Measurements from ENCODE around the gene ZNHIT3. TPM values are rescaled to one million over a fixed set of nuclear protein-coding genes. Genes with fewer than 3 reads are reported as not detected.
"Not testable (repeated sequence)": the region's sequence is repeated elsewhere in the genome, so short reads cannot be mapped to it uniquely, and the experiment has no call there.

The ZNHIT3 gene
- total RNA-seq, 1 experiment from 2014 or later, result 72.1 TPM

- Histone ChIP-seq H4K20me1 (ENCODE audit: insufficient read depth, low read depth, low read length) (no peaks in the 10 kb centered on the region; the same call in 1 of the 2 replicates), H3K79me2 (ENCODE audit: low read length) (no peaks in the 10 kb centered on the region), H3K4me1 (ENCODE audit: low read length) (peaks cover 30% of the 10 kb centered on the region), H2AFZ (ENCODE audit: low read length) (no peak overlapping the region), H3K27ac (ENCODE audit: low read length) (no peak overlapping the region), H3K9me3 (ENCODE audit: low read length) (no peaks in the 10 kb centered on the region), H3K36me3 (ENCODE audit: insufficient read depth, low read length) (no peaks in the 10 kb centered on the region), H3K4me3 (ENCODE audit: low read length) (no peak overlapping the region), H3K4me2 (ENCODE audit: low read depth, low read length, poor library complexity, severe bottlenecking) (no peak overlapping the region), H3K9me2 (replicated peaks; ENCODE audit: insufficient read depth, low read length) (no peaks in the 10 kb centered on the region), H3K9ac (ENCODE audit: low read length) (no peak overlapping the region), H3K27me3 (ENCODE audit: low read length) (no peaks in the 10 kb centered on the region)
- DNase-seq, result no peak
Observed at GRCh38 chr17:36474571-36474970, 11.9 kb upstream of the ZNHIT3 start.

DNA sequence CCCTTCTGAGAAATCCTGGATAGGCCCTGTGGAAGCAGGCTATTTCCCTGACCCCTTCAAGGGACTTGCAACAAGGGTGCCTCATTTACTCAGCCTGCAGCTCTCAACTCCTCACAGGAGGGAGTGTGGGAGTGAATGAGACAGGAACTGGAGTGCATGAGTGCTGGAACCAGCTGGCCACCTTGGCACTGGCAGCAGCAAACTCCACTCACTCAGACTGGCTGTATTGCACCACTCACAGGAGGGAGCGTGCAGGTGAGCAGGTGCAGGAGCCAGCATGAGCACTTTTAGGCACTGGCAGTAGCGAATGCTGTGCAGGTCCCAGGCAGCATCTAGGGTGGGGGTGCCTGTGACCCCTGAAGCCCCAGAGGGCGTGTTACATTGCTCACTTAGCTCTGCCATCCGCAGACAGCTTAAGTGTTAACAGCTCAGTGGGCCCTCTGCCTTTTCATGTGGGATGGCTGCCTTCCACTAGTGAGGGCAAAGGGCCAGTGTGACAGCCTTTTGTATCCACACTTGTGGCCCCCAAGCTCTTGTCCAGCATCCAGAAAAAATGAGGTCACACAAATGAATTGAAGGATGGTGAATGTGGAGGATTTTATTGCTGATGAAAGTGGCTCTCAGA is 11.0 kb upstream of the ZNHIT3 start:
- Histone ChIP-seq H3K36me3 (ENCODE audit: insufficient read depth, low read length) (no peaks in the 10 kb centered on the region), H3K9ac (ENCODE audit: low read length) (no peak overlapping the region), H4K20me1 (ENCODE audit: insufficient read depth, low read depth, low read length) (no peaks in the 10 kb centered on the region), H3K9me3 (ENCODE audit: low read length) (no peaks in the 10 kb centered on the region), H3K27ac (ENCODE audit: low read length) (no peak overlapping the region), H3K4me1 (ENCODE audit: low read length) (peaks cover 22% of the 10 kb centered on the region), H3K79me2 (ENCODE audit: low read length) (no peaks in the 10 kb centered on the region), H3K9me2 (replicated peaks; ENCODE audit: insufficient read depth, low read length) (no peaks in the 10 kb centered on the region), H2AFZ (ENCODE audit: low read length) (no peak overlapping the region), H3K27me3 (ENCODE audit: low read length) (no peaks in the 10 kb centered on the region), H3K4me2 (ENCODE audit: low read depth, low read length, poor library complexity, severe bottlenecking) (no peak overlapping the region), H3K4me3 (ENCODE audit: low read length) (no peak overlapping the region)
- no peak for DNase-seq

DNA sequence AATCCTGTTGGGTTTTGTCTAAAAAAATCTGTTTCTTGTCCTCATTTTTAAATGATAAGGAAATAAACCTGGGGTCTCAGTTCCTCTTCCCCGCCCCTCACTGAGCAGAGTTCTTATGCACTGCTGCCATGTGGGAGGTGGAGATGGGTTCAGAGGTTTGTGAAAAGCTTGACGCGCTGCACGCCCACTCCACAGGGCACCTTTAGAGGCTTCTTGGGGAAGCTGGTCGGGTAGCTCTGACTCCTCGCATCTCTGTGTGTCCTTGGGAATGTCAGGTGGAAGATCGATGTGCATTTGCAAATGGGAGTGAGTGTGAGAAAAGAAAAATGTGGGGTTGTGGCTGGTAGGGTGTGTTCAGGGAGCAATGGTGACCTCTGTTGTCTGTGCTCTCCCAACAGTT is 4.7 kb upstream of the ZNHIT3 start:
- peaks cover 20% of the 10 kb centered on the region for H3K4me1 ChIP-seq (ENCODE audit: low read length)
- no peaks in the 10 kb centered on the region for H4K20me1 ChIP-seq (ENCODE audit: insufficient read depth, low read depth, low read length)
- no peak overlapping the region for H3K27ac ChIP-seq (ENCODE audit: low read length)
- no peaks in the 10 kb centered on the region for H3K9me2 ChIP-seq (replicated peaks; ENCODE audit: insufficient read depth, low read length)
- H3K27me3 ChIP-seq (ENCODE audit: low read length), result no peaks in the 10 kb centered on the region
- peaks cover 3% of the 10 kb centered on the region for H3K79me2 ChIP-seq (ENCODE audit: low read length)
- H3K36me3 ChIP-seq (ENCODE audit: insufficient read depth, low read length), result no peaks in the 10 kb centered on the region
- no peak overlapping the region for H3K9ac ChIP-seq (ENCODE audit: low read length)
- no peak for DNase-seq
- no peak overlapping the region for H2AFZ ChIP-seq (ENCODE audit: low read length)
- no peak overlapping the region for H3K4me3 ChIP-seq (ENCODE audit: low read length)
- H3K4me2 ChIP-seq (ENCODE audit: low read depth, low read length, poor library complexity, severe bottlenecking), result no peak overlapping the region
- no peaks in the 10 kb centered on the region for H3K9me3 ChIP-seq (ENCODE audit: low read length)

DNA sequence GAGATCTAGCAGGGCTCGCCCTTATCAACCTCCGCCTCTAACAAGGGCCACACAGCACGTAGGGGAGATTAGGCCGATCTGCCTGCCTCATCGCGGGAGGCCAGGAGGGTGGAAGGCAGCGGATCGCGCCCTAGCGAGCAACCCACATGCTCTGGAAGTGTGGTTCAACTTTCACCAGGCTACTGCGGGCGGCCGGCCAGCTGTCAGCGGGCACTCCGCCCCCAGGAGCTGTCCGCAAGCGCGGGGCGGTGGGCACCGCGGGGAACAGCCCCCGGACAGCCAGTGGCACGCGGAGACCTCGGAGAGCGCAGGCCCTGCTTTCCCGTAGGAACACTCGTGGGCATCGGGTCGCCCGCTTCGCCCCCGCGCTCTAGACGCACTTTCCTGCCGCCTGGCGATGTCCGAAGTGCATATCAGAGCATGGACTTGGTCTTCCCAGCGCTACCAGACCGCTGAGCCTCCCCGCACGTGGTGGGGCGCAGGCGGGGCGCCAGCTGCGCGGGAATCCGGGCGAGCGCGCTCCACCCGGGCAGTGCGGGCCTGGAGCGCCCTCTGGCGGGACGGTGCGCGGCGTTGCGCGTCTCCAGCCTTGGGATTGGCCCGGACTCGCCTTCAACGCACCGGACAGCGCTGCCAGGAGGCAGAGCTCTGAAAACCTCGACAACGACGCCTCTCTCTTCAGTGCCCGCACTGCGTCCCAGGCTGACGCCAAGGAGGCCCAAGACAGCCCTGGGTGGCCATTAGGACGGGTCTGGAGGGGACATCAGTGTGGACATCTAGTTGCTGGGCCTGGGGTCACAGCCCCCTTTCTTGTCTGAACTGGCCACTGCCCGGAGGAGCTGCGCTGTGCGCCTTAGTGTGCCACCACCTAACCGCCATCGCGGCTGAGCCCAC is 3.6 kb upstream of the ZNHIT3 start:
- Histone ChIP-seq H3K4me3 (ENCODE audit: low read length) (no peak overlapping the region), H3K27me3 (ENCODE audit: low read length) (no peaks in the 10 kb centered on the region), H3K27ac (ENCODE audit: low read length) (no peak overlapping the region), H3K9me2 (replicated peaks; ENCODE audit: insufficient read depth, low read length) (no peaks in the 10 kb centered on the region), H3K9ac (ENCODE audit: low read length) (no peak overlapping the region), H3K36me3 (ENCODE audit: insufficient read depth, low read length) (no peaks in the 10 kb centered on the region), H2AFZ (ENCODE audit: low read length) (no peak overlapping the region), H3K9me3 (ENCODE audit: low read length) (no peaks in the 10 kb centered on the region), H3K4me1 (ENCODE audit: low read length) (peaks cover 25% of the 10 kb centered on the region), H3K4me2 (ENCODE audit: low read depth, low read length, poor library complexity, severe bottlenecking) (no peak overlapping the region), H4K20me1 (ENCODE audit: insufficient read depth, low read depth, low read length) (no peaks in the 10 kb centered on the region), H3K79me2 (ENCODE audit: low read length) (peaks cover 13% of the 10 kb centered on the region)
- DNase-seq, result peak; percentile 90

- H3K9me2 ChIP-seq (replicated peaks; ENCODE audit: insufficient read depth, low read length); H2AFZ ChIP-seq (ENCODE audit: low read length); H3K9me3 ChIP-seq (ENCODE audit: low read length); H3K27ac ChIP-seq (ENCODE audit: low read length); H4K20me1 ChIP-seq (ENCODE audit: insufficient read depth, low read depth, low read length); H3K9ac ChIP-seq (ENCODE audit: low read length); H3K4me3 ChIP-seq (ENCODE audit: low read length); DNase-seq; H3K4me2 ChIP-seq (ENCODE audit: low read depth, low read length, poor library complexity, severe bottlenecking); H3K36me3 ChIP-seq (ENCODE audit: insufficient read depth, low read length); H3K27me3 ChIP-seq (ENCODE audit: low read length): not testable (repeated sequence)
- Histone ChIP-seq H3K79me2 (ENCODE audit: low read length) (peaks cover 25% of the 10 kb centered on the region), H3K4me1 (ENCODE audit: low read length) (peaks cover 27% of the 10 kb centered on the region)
Observed at GRCh38 chr17:36484021-36484420, 2.5 kb upstream of the ZNHIT3 start.

DNA sequence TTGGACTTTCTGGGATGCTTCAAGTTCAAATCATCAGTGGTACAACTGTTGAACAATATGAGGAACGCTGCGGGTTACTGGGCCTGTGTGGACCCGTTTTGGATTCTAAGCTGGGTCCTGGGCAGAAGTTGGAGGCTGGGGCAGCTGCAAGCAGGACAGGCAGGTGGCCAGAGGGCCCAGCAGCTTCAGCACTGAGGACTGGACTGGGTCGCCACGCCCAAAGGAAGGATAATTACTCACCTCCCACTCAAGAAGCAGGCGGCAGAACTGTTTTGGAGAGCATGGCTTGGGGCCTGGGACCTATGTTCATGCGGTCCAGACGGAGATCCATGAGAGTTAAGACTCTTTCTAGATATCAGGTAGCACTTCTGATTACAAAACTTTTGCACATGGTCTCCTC is 1.5 kb upstream of the ZNHIT3 start:
- Histone ChIP-seq H3K9me3 (ENCODE audit: low read length) (no peaks in the 10 kb centered on the region), H3K27ac (ENCODE audit: low read length) (no peak overlapping the region), H3K79me2 (ENCODE audit: low read length) (peaks cover 35% of the 10 kb centered on the region), H3K36me3 (ENCODE audit: insufficient read depth, low read length) (peaks cover 5% of the 10 kb centered on the region; the same call in 1 of the 2 replicates), H3K27me3 (ENCODE audit: low read length) (no peaks in the 10 kb centered on the region), H3K4me2 (ENCODE audit: low read depth, low read length, poor library complexity, severe bottlenecking) (peak overlapping the region; percentile 78), H3K9me2 (replicated peaks; ENCODE audit: insufficient read depth, low read length) (no peaks in the 10 kb centered on the region), H3K4me3 (ENCODE audit: low read length) (peak overlapping the region; percentile 96; the same call in 1 of the 2 replicates), H4K20me1 (ENCODE audit: insufficient read depth, low read depth, low read length) (no peaks in the 10 kb centered on the region), H2AFZ (ENCODE audit: low read length) (peak overlapping the region; percentile 89; the same call in 1 of the 2 replicates), H3K9ac (ENCODE audit: low read length) (peak overlapping the region; percentile 87), H3K4me1 (ENCODE audit: low read length) (peaks cover 32% of the 10 kb centered on the region)
- DNase-seq, result no peak

- Histone ChIP-seq H3K36me3 (ENCODE audit: insufficient read depth, low read length) (peaks cover 8% of the 10 kb centered on the region; the same call in 1 of the 2 replicates), H3K9me2 (replicated peaks; ENCODE audit: insufficient read depth, low read length) (no peaks in the 10 kb centered on the region), H3K4me1 (ENCODE audit: low read length) (peaks cover 32% of the 10 kb centered on the region), H4K20me1 (ENCODE audit: insufficient read depth, low read depth, low read length) (no peaks in the 10 kb centered on the region), H3K79me2 (ENCODE audit: low read length) (peaks cover 43% of the 10 kb centered on the region), H3K4me2 (ENCODE audit: low read depth, low read length, poor library complexity, severe bottlenecking) (peak overlapping the region; percentile 78), H3K9me3 (ENCODE audit: low read length) (no peaks in the 10 kb centered on the region), H3K27me3 (ENCODE audit: low read length) (no peaks in the 10 kb centered on the region), H3K4me3 (ENCODE audit: low read length) (peak overlapping the region; percentile 96), H3K9ac (ENCODE audit: low read length) (peak overlapping the region; percentile 87), H3K27ac (ENCODE audit: low read length) (peak overlapping the region; percentile 53), H2AFZ (ENCODE audit: low read length) (peak overlapping the region; percentile 89)
- DNase-seq, result peak; percentile 69
Observed at GRCh38 chr17:36485805-36486203, 677 bp upstream of the ZNHIT3 start.

GRCh38 chr17:36493956-36494355 is 7.5 kb downstream of the ZNHIT3 start:
- Histone ChIP-seq H3K27me3 (ENCODE audit: low read length) (no peaks in the 10 kb centered on the region), H4K20me1 (ENCODE audit: insufficient read depth, low read depth, low read length) (no peaks in the 10 kb centered on the region), H3K9me3 (ENCODE audit: low read length) (no peaks in the 10 kb centered on the region), H3K27ac (ENCODE audit: low read length) (no peak overlapping the region), H2AFZ (ENCODE audit: low read length) (no peak overlapping the region), H3K4me3 (ENCODE audit: low read length) (no peak overlapping the region), H3K9me2 (replicated peaks; ENCODE audit: insufficient read depth, low read length) (no peaks in the 10 kb centered on the region), H3K79me2 (ENCODE audit: low read length) (peaks cover 43% of the 10 kb centered on the region), H3K4me1 (ENCODE audit: low read length) (peaks cover 6% of the 10 kb centered on the region), H3K4me2 (ENCODE audit: low read depth, low read length, poor library complexity, severe bottlenecking) (no peak overlapping the region), H3K9ac (ENCODE audit: low read length) (no peak overlapping the region), H3K36me3 (ENCODE audit: insufficient read depth, low read length) (peaks cover 41% of the 10 kb centered on the region)
- DNase-seq, result no peak

Measured in Karpas-422 (cell line).